BLaER1 (cell line): ENCODE data around the gene ZNF219.
A peak's percentile ranks its signal among the peaks of the same experiment; 100 is the strongest.

Source experiments
- H3K27ac ChIP-seq: shearing (Covaris generic); formaldehyde crosslinking; 2 replicates; pipeline ENCODE4 v1.8.1; 2022
- H3K27me3 ChIP-seq: shearing (Covaris generic); formaldehyde crosslinking; 2 replicates; pipeline ENCODE4 v1.8.1; 2022
- H3K36me3 ChIP-seq: shearing (Covaris generic); formaldehyde crosslinking; 2 replicates; pipeline ENCODE4 v1.8.1; 2022
- H3K4me1 ChIP-seq: shearing (Covaris generic); formaldehyde crosslinking; 2 replicates; pipeline ENCODE4 v1.8.1; 2022
- H3K4me2 ChIP-seq: shearing (Covaris generic); formaldehyde crosslinking; 2 replicates; pipeline ENCODE4 v1.8.1; 2022
- H3K4me3 ChIP-seq: shearing (Covaris generic); formaldehyde crosslinking; 2 replicates; pipeline ENCODE4 v1.8.1; 2022
- H3K9ac ChIP-seq: shearing (Covaris generic); formaldehyde crosslinking; 2 replicates; pipeline ENCODE4 v1.8.1; 2022
- H3K9me3 ChIP-seq: shearing (Covaris generic); formaldehyde crosslinking; 2 replicates; pipeline ENCODE4 v1.8.1; 2022
- H4K20me1 ChIP-seq: shearing (Covaris generic); formaldehyde crosslinking; 2 replicates; pipeline ENCODE4 v1.8.1; 2022
- Cebpa-rat ChIP-seq: shearing (Covaris generic); IDR thresholded peaks from 2 replicates; pipeline ENCODE4 v1.8.1; 2022

The ZNF219 gene

GRCh38 chr14:21112255-21112654 lies 13.8 kb upstream of the ZNF219 start:
- Histone ChIP-seq H3K9ac (no peak overlapping the region), H3K4me2 (no peak overlapping the region), H3K27ac (no peak overlapping the region), H3K36me3 (no peaks in the 10 kb centered on the region), H3K27me3 (no peaks in the 10 kb centered on the region), H3K4me3 (no peak overlapping the region), H3K9me3 (no peaks in the 10 kb centered on the region), H3K4me1 (no peaks in the 10 kb centered on the region), H4K20me1 (no peaks in the 10 kb centered on the region)
- no peak for TF ChIP-seq Cebpa-rat

GRCh38 chr14:21109377-21110138 lies 11.1 kb upstream of the ZNF219 start:
- H3K4me2 ChIP-seq: no peak overlapping the region
- H3K9ac ChIP-seq: no peak overlapping the region

GRCh38 chr14:21108791-21109190 lies 10.3 kb upstream of the ZNF219 start:
- Histone ChIP-seq H3K4me1 (peaks cover 16% of the 10 kb centered on the region), H3K9ac (no peak overlapping the region), H3K36me3 (no peaks in the 10 kb centered on the region), H3K4me2 (no peak overlapping the region), H4K20me1 (no peaks in the 10 kb centered on the region), H3K27ac (no peak overlapping the region), H3K27me3 (no peaks in the 10 kb centered on the region), H3K9me3 (no peaks in the 10 kb centered on the region), H3K4me3 (no peak overlapping the region)
- no peak for TF ChIP-seq Cebpa-rat

More at GRCh38 chr14:21109377-21110138, 11.1 kb upstream of the ZNF219 start:
- Histone ChIP-seq H3K27me3 (no peaks in the 10 kb centered on the region), H3K36me3 (no peaks in the 10 kb centered on the region), H4K20me1 (no peaks in the 10 kb centered on the region), H3K4me3 (no peak overlapping the region), H3K9me3 (no peaks in the 10 kb centered on the region), H3K27ac (no peak overlapping the region), H3K4me1 (peaks cover 16% of the 10 kb centered on the region)
- no peak for TF ChIP-seq Cebpa-rat

GRCh38 chr14:21107283-21107800 lies 8.9 kb upstream of the ZNF219 start:
- H3K36me3 ChIP-seq: no peaks in the 10 kb centered on the region
- no peak overlapping the region for H3K4me2 ChIP-seq
- H3K4me1 ChIP-seq: peaks cover 27% of the 10 kb centered on the region
- H3K27ac ChIP-seq: no peak overlapping the region
- no peaks in the 10 kb centered on the region for H3K9me3 ChIP-seq
- H3K4me3 ChIP-seq: no peak overlapping the region
- TF ChIP-seq Cebpa-rat: no peak
- H3K9ac ChIP-seq: peak overlapping the region; percentile 20; the same call in 1 of the 2 replicates
- H4K20me1 ChIP-seq: no peaks in the 10 kb centered on the region
- H3K27me3 ChIP-seq: no peaks in the 10 kb centered on the region

GRCh38 chr14:21106498-21107282 lies 8.2 kb upstream of the ZNF219 start:
- H3K4me3 ChIP-seq: no peak overlapping the region
- no peaks in the 10 kb centered on the region for H4K20me1 ChIP-seq
- H3K4me1 ChIP-seq: peaks cover 34% of the 10 kb centered on the region
- no peak overlapping the region for H3K4me2 ChIP-seq
- no peaks in the 10 kb centered on the region for H3K27me3 ChIP-seq
- peak overlapping the region; percentile 20; the same call in 1 of the 2 replicates for H3K9ac ChIP-seq
- H3K27ac ChIP-seq: no peak overlapping the region
- H3K36me3 ChIP-seq: no peaks in the 10 kb centered on the region
- H3K9me3 ChIP-seq: no peaks in the 10 kb centered on the region
- TF ChIP-seq Cebpa-rat: no peak

GRCh38 chr14:21106176-21106497 lies 7.7 kb upstream of the ZNF219 start:
- Histone ChIP-seq H3K27ac (no peak overlapping the region), H3K4me2 (no peak overlapping the region), H3K9me3 (no peaks in the 10 kb centered on the region), H3K4me3 (no peak overlapping the region), H3K9ac (no peak overlapping the region), H3K4me1 (peaks cover 35% of the 10 kb centered on the region), H4K20me1 (no peaks in the 10 kb centered on the region), H3K27me3 (no peaks in the 10 kb centered on the region), H3K36me3 (no peaks in the 10 kb centered on the region)
- TF ChIP-seq Cebpa-rat: no peak

GRCh38 chr14:21105095-21105494 lies 6.6 kb upstream of the ZNF219 start:
- Histone ChIP-seq H3K27ac (0 out of 2 replicates have a peak overlapping the region, but pooled peaks have one; percentile 100), H3K4me1 (peaks cover 45% of the 10 kb centered on the region), H3K4me3 (peak overlapping the region; percentile 87; the same call in 1 of the 2 replicates), H3K36me3 (no peaks in the 10 kb centered on the region), H4K20me1 (no peaks in the 10 kb centered on the region), H3K9me3 (no peaks in the 10 kb centered on the region), H3K27me3 (no peaks in the 10 kb centered on the region), H3K9ac (peak overlapping the region; percentile 99), H3K4me2 (peak overlapping the region; percentile 83)
- TF ChIP-seq Cebpa-rat: no peak

- Histone ChIP-seq H3K27ac (peak overlapping the region; percentile 100), H3K36me3 (no peaks in the 10 kb centered on the region), H3K9me3 (no peaks in the 10 kb centered on the region), H3K9ac (peak overlapping the region; percentile 99), H3K4me1 (peaks cover 50% of the 10 kb centered on the region), H3K27me3 (no peaks in the 10 kb centered on the region), H3K4me3 (peak overlapping the region; percentile 87), H3K4me2 (peak overlapping the region; percentile 83), H4K20me1 (no peaks in the 10 kb centered on the region)
- no peak for TF ChIP-seq Cebpa-rat
These were observed 6.1 kb upstream of the ZNF219 start for GRCh38 chr14:21104448-21105060.

- no peaks in the 10 kb centered on the region for H3K27me3 ChIP-seq
- no peaks in the 10 kb centered on the region for H4K20me1 ChIP-seq
- TF ChIP-seq Cebpa-rat: no peak
- peak overlapping the region; percentile 87 for H3K4me3 ChIP-seq
- peak overlapping the region; percentile 100 for H3K27ac ChIP-seq
- H3K9me3 ChIP-seq: no peaks in the 10 kb centered on the region
- peak overlapping the region; percentile 83 for H3K4me2 ChIP-seq
- peaks cover 57% of the 10 kb centered on the region for H3K4me1 ChIP-seq
- H3K36me3 ChIP-seq: no peaks in the 10 kb centered on the region
- peak overlapping the region; percentile 99 for H3K9ac ChIP-seq
These were observed 5.4 kb upstream of the ZNF219 start for GRCh38 chr14:21103710-21104447.
